HepG2 (cell line): ENCODE data around the gene LRIG1. TPM values are rescaled to one million over a fixed set of nuclear protein-coding genes. Genes with fewer than 3 reads are reported as not detected.

Source experiments
- DNMT3B ChIP-seq: conservative IDR thresholded peaks from 2 replicates; pipeline ENCODE4 v1.6.1; 2016; ENCODE audit warnings: missing biosample characterization, control low read depth
- ETV6 ChIP-seq: sonication (generic); formaldehyde crosslinking; conservative IDR thresholded peaks from 2 replicates; pipeline ENCODE4 v1.4.0; 2020; ENCODE audit warnings: missing genetic modification reagents
- KLF15 ChIP-seq: sonication (generic); formaldehyde crosslinking; IDR thresholded peaks from 2 replicates; pipeline ENCODE4 v1.8.1; 2023; ENCODE audit warnings: borderline replicate concordance, mild to moderate bottlenecking, inconsistent platforms, missing genetic modification reagents, mixed read lengths
- MED13 ChIP-seq: sonication (generic); formaldehyde crosslinking; IDR thresholded peaks from 2 replicates; pipeline ENCODE4 v1.5.0; 2020; ENCODE audit warnings: missing genetic modification reagents
- MLX ChIP-seq: IDR thresholded peaks from 2 replicates; pipeline ENCODE4 v1.6.1; 2016
- MXD4 ChIP-seq: IDR thresholded peaks from 2 replicates; pipeline ENCODE4 v1.6.1; 2016; ENCODE audit warnings: mild to moderate bottlenecking, missing biosample characterization, missing genetic modification reagents
- MYPOP ChIP-seq: sonication (generic); formaldehyde crosslinking; IDR thresholded peaks from 2 replicates; pipeline ENCODE4 v1.8.1; 2023; ENCODE audit warnings: mild to moderate bottlenecking, moderate library complexity, missing genetic modification reagents
- RXRA ChIP-seq: sonication (generic); formaldehyde crosslinking; IDR thresholded peaks from 2 replicates; pipeline ENCODE4 v1.5.1; 2020; ENCODE audit warnings: missing genetic modification reagents
- SUZ12 ChIP-seq: fragments of 150-350 bp; IDR thresholded peaks from 2 replicates; pipeline ENCODE4 v1.6.1; 2014; ENCODE audit warnings: low read depth, low read length
- TERF1 ChIP-seq: sonication (generic); formaldehyde crosslinking; IDR thresholded peaks from 2 replicates; pipeline ENCODE4 v1.8.0; 2022; ENCODE audit warnings: mild to moderate bottlenecking, missing genetic modification reagents, moderate library complexity
- TOE1 ChIP-seq: sonication (generic); formaldehyde crosslinking; IDR thresholded peaks from 2 replicates; pipeline ENCODE4 v1.4.0; 2020; ENCODE audit warnings: mild to moderate bottlenecking, missing genetic modification reagents
- ZBTB14 ChIP-seq: sonication (generic); formaldehyde crosslinking; IDR thresholded peaks from 2 replicates; pipeline ENCODE4 v1.4.0; 2020; ENCODE audit warnings: missing genetic modification reagents
- ZHX1 ChIP-seq: sonication (generic); formaldehyde crosslinking; IDR thresholded peaks from 2 replicates; pipeline ENCODE4 v1.8.1; 2022; ENCODE audit warnings: low read depth, mild to moderate bottlenecking, missing genetic modification reagents
- ZNF10 ChIP-seq: sonication (generic); formaldehyde crosslinking; IDR thresholded peaks from 2 replicates; pipeline ENCODE4 v1.4.0; 2020; ENCODE audit warnings: mild to moderate bottlenecking, low read depth, missing genetic modification reagents, borderline replicate concordance
- ZNF263 ChIP-seq: sonication (generic); formaldehyde crosslinking; IDR thresholded peaks from 2 replicates; pipeline ENCODE4 v1.4.0; 2020; ENCODE audit warnings: missing genetic modification reagents
- ZNF503 ChIP-seq: sonication (generic); formaldehyde crosslinking; IDR thresholded peaks from 2 replicates; pipeline ENCODE4 v1.4.0; 2020; ENCODE audit warnings: missing genetic modification reagents
- ZNF577 ChIP-seq: sonication (generic); formaldehyde crosslinking; IDR thresholded peaks from 2 replicates; pipeline ENCODE4 v1.4.0; 2020; ENCODE audit warnings: mild to moderate bottlenecking, low read depth, missing genetic modification reagents, borderline replicate concordance
- ZNF580 ChIP-seq: IDR thresholded peaks from 2 replicates; pipeline ENCODE4 v1.6.1; 2016; ENCODE audit warnings: low read depth, borderline replicate concordance
- polyA plus RNA-seq, 8 experiments: library from polyadenylated mRNA; depleted of rRNA in 3 of 8; stranded (reverse) in 7 of 8; unstranded in 1 of 8; fragments of >200 nt; fragmentation: Illumina TruSeq in 4 of 8; extraction: Trizol in 4 of 8; gene quantifications; 2 replicates each; pipeline versions ENCODE4 v1.2.1 to v1.2.3, GENCODE V29; 2011 to 2016; ENCODE audit warnings: low read depth in 4 of 8, missing spikeins in 1 of 8, mixed read lengths in 1 of 8; ENCODE audit not compliant: insufficient read depth in 1 of 8
- total RNA-seq, 5 experiments: library from RNA; depleted of rRNA; stranded (reverse); fragments of >200 nt; fragmentation: Illumina TruSeq; extraction: Trizol; gene quantifications; 2 replicates each; pipeline ENCODE4 v1.2.3, GENCODE V29; 2016; ENCODE audit warnings: low read depth in 1 of 5

The LRIG1 gene
- total and polyA plus RNA-seq, 2 of the 13 experiments (the other 11 are each of a cell fraction or from before 2014, with no cell fraction given): 17.8 to 24.8 TPM

GRCh38 chr3:66463054-66463631 is 37.7 kb downstream of the LRIG1 start (continued):
- TF ChIP-seq MED13 (CRISPR knock-in tag) (peak; percentile 76; the same call in 1 of the 2 replicates), TOE1 (CRISPR knock-in tag) (no peak), KLF15 (no peak), ZNF577 (CRISPR knock-in tag) (no peak), RXRA (CRISPR knock-in tag) (peak; percentile 20; the same call in 1 of the 2 replicates), ZNF10 (CRISPR knock-in tag) (no peak), ZBTB14 (CRISPR knock-in tag) (no peak), ZNF503 (peak; percentile 87; the same call in 1 of the 2 replicates), ETV6 (CRISPR knock-in tag) (no peak), MYPOP (CRISPR knock-in tag) (no peak), MXD4 (CRISPR knock-in tag) (no peak), MLX (CRISPR knock-in tag) (no peak), ZNF263 (CRISPR knock-in tag) (no peak), TERF1 (no peak), ZNF580 (CRISPR knock-in tag) (0 out of 2 replicates have a peak, but pooled peaks have one; percentile 21), SUZ12 (no peak), DNMT3B (CRISPR knock-in tag) (no peak), ZHX1 (CRISPR knock-in tag) (no peak)
